CD8-positive, alpha-beta memory T cell (primary cell): ENCODE measurements around the gene SGMS1. TPM values are rescaled to one million over a fixed set of nuclear protein-coding genes. Genes with fewer than 3 reads are reported as not detected.
A peak's percentile ranks its signal among the peaks of the same experiment; 100 is the strongest.

Experiments used
- CTCF ChIA-PET: fragments of 350-600 bp; sonication (Branson Sonifier 250); formaldehyde crosslinking; loops from one replicate; lab custom pipeline; 2021; ENCODE audit warnings: antibody characterized with exemption; lab: Charles Lee
- POLR2A ChIA-PET: fragments of 350-600 bp; sonication (Branson Sonifier 250); formaldehyde crosslinking; loops from one replicate; lab custom pipeline; 2021; ENCODE audit warnings: antibody characterized with exemption; lab: Charles Lee
- DNase-seq, 5 donors: peaks; one replicate each; pipeline versions ENCODE4 v3.0.0 to v3.0.0-alpha.2; 2020 to 2022; ENCODE audit warnings: mixed read lengths in 1 of 5
- H3K27ac ChIP-seq: one replicate; pipeline ENCODE4 v1.7.0; 2013; ENCODE audit warnings: low read depth, mild to moderate bottlenecking, low read length, moderate library complexity
- H3K27me3 ChIP-seq: 2 replicates; pipeline ENCODE4 v1.7.0; 2013; ENCODE audit warnings: low read length, mild to moderate bottlenecking; ENCODE audit not compliant: insufficient read depth, poor library complexity, severe bottlenecking
- H3K36me3 ChIP-seq: 2 replicates; pipeline ENCODE4 v1.7.0; 2013; ENCODE audit warnings: mild to moderate bottlenecking, low read length, moderate library complexity; ENCODE audit not compliant: insufficient read depth
- H3K4me1 ChIP-seq: 2 replicates; pipeline ENCODE4 v1.7.0; 2013; ENCODE audit warnings: mild to moderate bottlenecking, low read length, moderate library complexity; ENCODE audit not compliant: insufficient read depth
- H3K4me3 ChIP-seq: 2 replicates; pipeline ENCODE4 v1.7.0; 2013; ENCODE audit warnings: mild to moderate bottlenecking, low read length
- H3K9me3 ChIP-seq: 2 replicates; pipeline ENCODE4 v1.7.0; 2013; ENCODE audit warnings: mild to moderate bottlenecking, low read length
- H3K27ac Mint-ChIP-seq, 8 donors: one replicate each; pipeline ENCODE4 v1.8.0; 2020 to 2021; ENCODE audit warnings: mixed read lengths in 8 of 8, mild to moderate bottlenecking in 6 of 8, inconsistent platforms in 3 of 8, moderate library complexity in 3 of 8
- H3K27me3 Mint-ChIP-seq, 2 donors: one replicate each; pipeline ENCODE4 v1.8.0; 2020 to 2021; ENCODE audit warnings: mixed read lengths in 2 of 2, mild to moderate bottlenecking in 1 of 2, moderate library complexity in 1 of 2
- H3K36me3 Mint-ChIP-seq, 3 donors: one replicate each; pipeline ENCODE4 v1.8.0; 2020 to 2021; ENCODE audit warnings: mixed read lengths in 3 of 3, inconsistent platforms in 1 of 3, mild to moderate bottlenecking in 1 of 3
- H3K4me1 Mint-ChIP-seq, 3 donors: one replicate each; pipeline ENCODE4 v1.8.0; 2020 to 2021; ENCODE audit warnings: mixed read lengths in 3 of 3, inconsistent platforms in 1 of 3, mild to moderate bottlenecking in 1 of 3
- H3K4me3 Mint-ChIP-seq, 7 donors: one replicate each; pipeline ENCODE4 v1.8.0; 2020 to 2021; ENCODE audit warnings: mixed read lengths in 7 of 7, mild to moderate bottlenecking in 6 of 7, moderate library complexity in 4 of 7, inconsistent platforms in 2 of 7
- H3K9me3 Mint-ChIP-seq, 5 donors: one replicate each; pipeline ENCODE4 v1.8.0; 2020 to 2022; ENCODE audit warnings: mixed read lengths in 5 of 5, mild to moderate bottlenecking in 3 of 5, moderate library complexity in 2 of 5, inconsistent platforms in 1 of 5
- polyA plus RNA-seq: library from polyadenylated mRNA; unstranded; fragments of 300-500 nt; fragmentation: Illumina TruSeq; gene quantifications from one replicate; pipeline ENCODE4 v1.2.3, GENCODE V29; 2021
- total RNA-seq, 2 experiments: library from RNA; stranded (reverse); gene quantifications; one replicate each; pipeline ENCODE4 v1.2.3, GENCODE V29; 2021

SGMS1 gene
- total and polyA plus RNA-seq, 3 experiments from 2014 or later, result 11.3 to 14.5 (median 13.5) TPM

GRCh38 chr10:50472914-50473313, 150.8 kb downstream of the SGMS1 start:
- POLR2A ChIA-PET, result no interaction called here
- DNase-seq, result no peak
- no peak overlapping the region for H3K4me3 Mint-ChIP-seq
- CTCF ChIA-PET, result no interaction called here
- no peak overlapping the region for H3K4me3 ChIP-seq
- peaks cover 4% of the 10 kb centered on the region for H3K36me3 ChIP-seq
- peaks cover 16% of the 10 kb centered on the region for H3K4me1 ChIP-seq
- no peaks in the 10 kb centered on the region for H3K27me3 ChIP-seq
- peaks cover 0 to 5% (median 0%) of the 10 kb centered on the region in 5 donors for H3K9me3 Mint-ChIP-seq
- no peak overlapping the region for H3K27ac ChIP-seq
- no peaks in the 10 kb centered on the region for H3K9me3 ChIP-seq
- peaks cover 36 to 65% (median 64%) of the 10 kb centered on the region in 3 donors for H3K4me1 Mint-ChIP-seq
- H3K27ac Mint-ChIP-seq, result peak overlapping the region in 3 of 8 donors; percentile 7 to 55 (median 17)
- peaks cover 16 to 19% (median 18%) of the 10 kb centered on the region in 3 donors for H3K36me3 Mint-ChIP-seq
- H3K27me3 Mint-ChIP-seq, result peaks cover 0 to 3% of the 10 kb centered on the region in 2 donors

GRCh38 chr10:50471583-50471975, 152.2 kb downstream of the SGMS1 start:
- DNase-seq, result no peak
- Histone ChIP-seq H3K27me3 (no peaks in the 10 kb centered on the region), H3K27ac (no peak overlapping the region), H3K36me3 (peaks cover 4% of the 10 kb centered on the region), H3K4me1 (peaks cover 18% of the 10 kb centered on the region), H3K9me3 (no peaks in the 10 kb centered on the region), H3K4me3 (no peak overlapping the region)
- H3K9me3 Mint-ChIP-seq, result no peaks in the 10 kb centered on the region
- H3K27ac Mint-ChIP-seq, result peak overlapping the region in 1 of 8 donors; percentile 2
- ChIA-PET CTCF (interaction anchor here (0.6 kb wide), 1 partner anchor 55 kb away, joined by 3 read pairs; no protein-coding TSS in a partner anchor), POLR2A (no interaction called here)
- no peaks in the 10 kb centered on the region for H3K27me3 Mint-ChIP-seq
- H3K4me3 Mint-ChIP-seq, result no peak overlapping the region
- H3K4me1 Mint-ChIP-seq, result peaks cover 45 to 77% (median 75%) of the 10 kb centered on the region in 3 donors
- H3K36me3 Mint-ChIP-seq, result peaks cover 5 to 6% (median 5%) of the 10 kb centered on the region in 3 donors

- no peaks in the 10 kb centered on the region for H3K9me3 ChIP-seq
- peak overlapping the region in 1 of 7 donors; percentile 10 for H3K4me3 Mint-ChIP-seq
- peaks cover 4% of the 10 kb centered on the region for H3K36me3 ChIP-seq
- H3K27ac ChIP-seq, result no peak overlapping the region
- POLR2A ChIA-PET, result no interaction called here
- H3K4me3 ChIP-seq, result no peak overlapping the region
- no peaks in the 10 kb centered on the region for H3K27me3 ChIP-seq
- no peak for DNase-seq
- CTCF ChIA-PET, result interaction anchor here (0.6 kb wide), 1 partner anchor 55 kb away, joined by 3 read pairs; no protein-coding TSS in a partner anchor
- peak overlapping the region in 3 of 8 donors; percentile 2 to 37 (median 8) for H3K27ac Mint-ChIP-seq
- peaks cover 18% of the 10 kb centered on the region for H3K4me1 ChIP-seq
- peaks cover under 1 to 4% (median 4%) of the 10 kb centered on the region in 3 donors for H3K36me3 Mint-ChIP-seq
- H3K9me3 Mint-ChIP-seq, result no peaks in the 10 kb centered on the region
- H3K27me3 Mint-ChIP-seq, result no peaks in the 10 kb centered on the region
- peaks cover 45 to 82% (median 81%) of the 10 kb centered on the region in 3 donors for H3K4me1 Mint-ChIP-seq
Measured at GRCh38 chr10:50470798-50471582, 152.8 kb downstream of the SGMS1 start.

GRCh38 chr10:50470345-50470744, 153.4 kb downstream of the SGMS1 start:
- ChIA-PET POLR2A (no interaction called here), CTCF (no interaction called here)
- Histone ChIP-seq H3K27ac (no peak overlapping the region), H3K9me3 (no peaks in the 10 kb centered on the region), H3K27me3 (no peaks in the 10 kb centered on the region), H3K4me3 (no peak overlapping the region), H3K36me3 (peaks cover 4% of the 10 kb centered on the region), H3K4me1 (peaks cover 18% of the 10 kb centered on the region)
- H3K36me3 Mint-ChIP-seq, result peaks cover 3 to 4% (median 4%) of the 10 kb centered on the region in 3 donors
- H3K9me3 Mint-ChIP-seq, result no peaks in the 10 kb centered on the region
- H3K27ac Mint-ChIP-seq, result peak overlapping the region in 5 of 8 donors; percentile 0 to 97 (median 37)
- DNase-seq, result no peak
- H3K4me3 Mint-ChIP-seq, result peak overlapping the region in 1 of 7 donors; percentile 1
- no peaks in the 10 kb centered on the region for H3K27me3 Mint-ChIP-seq
- H3K4me1 Mint-ChIP-seq, result peaks cover 45 to 87% (median 84%) of the 10 kb centered on the region in 3 donors

- H3K9me3 ChIP-seq, result no peaks in the 10 kb centered on the region
- peak overlapping the region in 3 of 7 donors; percentile 12 to 41 (median 34) for H3K4me3 Mint-ChIP-seq
- H3K27me3 Mint-ChIP-seq, result no peaks in the 10 kb centered on the region
- H3K27ac Mint-ChIP-seq, result peak overlapping the region in 5 of 8 donors; percentile 12 to 97 (median 46)
- no peak overlapping the region for H3K27ac ChIP-seq
- peaks cover 45 to 83% (median 79%) of the 10 kb centered on the region in 3 donors for H3K4me1 Mint-ChIP-seq
- no peaks in the 10 kb centered on the region for H3K27me3 ChIP-seq
- ChIA-PET POLR2A (no interaction called here), CTCF (no interaction called here)
- no peaks in the 10 kb centered on the region for H3K9me3 Mint-ChIP-seq
- no peak overlapping the region for H3K4me3 ChIP-seq
- H3K4me1 ChIP-seq, result peaks cover 18% of the 10 kb centered on the region
- peaks cover 5 to 9% (median 6%) of the 10 kb centered on the region in 3 donors for H3K36me3 Mint-ChIP-seq
- H3K36me3 ChIP-seq, result peaks cover 4% of the 10 kb centered on the region
- no peak for DNase-seq
Measured at GRCh38 chr10:50469778-50470193, 154.0 kb downstream of the SGMS1 start.

GRCh38 chr10:50469288-50469687, 154.5 kb downstream of the SGMS1 start:
- Histone ChIP-seq H3K9me3 (no peaks in the 10 kb centered on the region), H3K4me1 (peaks cover 18% of the 10 kb centered on the region), H3K27ac (no peak overlapping the region), H3K36me3 (peaks cover 4% of the 10 kb centered on the region), H3K27me3 (no peaks in the 10 kb centered on the region), H3K4me3 (no peak overlapping the region)
- ChIA-PET POLR2A (no interaction called here), CTCF (no interaction called here)
- Mint-ChIP-seq H3K36me3 (peaks cover 5 to 9% (median 9%) of the 10 kb centered on the region in 3 donors), H3K4me1 (peaks cover 43 to 78% (median 75%) of the 10 kb centered on the region in 3 donors), H3K27me3 (no peaks in the 10 kb centered on the region), H3K4me3 (peak overlapping the region in 1 of 7 donors; percentile 34), H3K27ac (peak overlapping the region in 2 of 8 donors; percentile 21 to 35), H3K9me3 (no peaks in the 10 kb centered on the region)
- no peak for DNase-seq

- H3K27me3 ChIP-seq, result no peaks in the 10 kb centered on the region
- DNase-seq, result no peak
- no peaks in the 10 kb centered on the region for H3K27me3 Mint-ChIP-seq
- CTCF ChIA-PET, result no interaction called here
- POLR2A ChIA-PET, result no interaction called here
- H3K4me3 ChIP-seq, result no peak overlapping the region
- H3K36me3 ChIP-seq, result no peaks in the 10 kb centered on the region
- no peaks in the 10 kb centered on the region for H3K9me3 Mint-ChIP-seq
- H3K27ac Mint-ChIP-seq, result no peak overlapping the region
- H3K27ac ChIP-seq, result no peak overlapping the region
- no peaks in the 10 kb centered on the region for H3K9me3 ChIP-seq
- no peak overlapping the region for H3K4me3 Mint-ChIP-seq
- H3K36me3 Mint-ChIP-seq, result peaks cover 9 to 23% (median 15%) of the 10 kb centered on the region in 3 donors
- peaks cover 38 to 73% (median 60%) of the 10 kb centered on the region in 3 donors for H3K4me1 Mint-ChIP-seq
- H3K4me1 ChIP-seq, result peaks cover 18% of the 10 kb centered on the region
Measured at GRCh38 chr10:50467209-50467608, 156.5 kb downstream of the SGMS1 start.

GRCh38 chr10:50464004-50464409, 159.7 kb downstream of the SGMS1 start:
- no peaks in the 10 kb centered on the region for H3K9me3 ChIP-seq
- H3K27me3 ChIP-seq, result no peaks in the 10 kb centered on the region
- no peaks in the 10 kb centered on the region for H3K9me3 Mint-ChIP-seq
- H3K36me3 ChIP-seq, result peaks cover 11% of the 10 kb centered on the region
- no peak overlapping the region for H3K27ac ChIP-seq
- peaks cover 17 to 41% (median 29%) of the 10 kb centered on the region in 3 donors for H3K4me1 Mint-ChIP-seq
- no peak for DNase-seq
- no peak overlapping the region for H3K4me3 ChIP-seq
- no peak overlapping the region for H3K27ac Mint-ChIP-seq
- CTCF ChIA-PET, result no interaction called here
- POLR2A ChIA-PET, result no interaction called here
- H3K4me1 ChIP-seq, result peaks cover 4% of the 10 kb centered on the region
- no peaks in the 10 kb centered on the region for H3K27me3 Mint-ChIP-seq
- peaks cover 13 to 41% (median 21%) of the 10 kb centered on the region in 3 donors for H3K36me3 Mint-ChIP-seq
- H3K4me3 Mint-ChIP-seq, result no peak overlapping the region
